SU-DHL-6 (cell line): Measurements from ENCODE around the gene ALK.

Experiments
- CTCF ChIP-seq: fragments of 200-600 bp; sonication (generic); IDR thresholded peaks from one replicate; pipeline ENCODE4 v1.5.1; 2017; ENCODE audit warnings: antibody characterized with exemption, mild to moderate bottlenecking, low read length, moderate library complexity; ENCODE audit not compliant: insufficient read depth, poor library complexity, severe bottlenecking
- EZH2phosphoT487 ChIP-seq: fragments of 200-600 bp; sonication (generic), shearing (Covaris generic); conservative IDR thresholded peaks from 2 replicates; pipeline ENCODE4 v1.6.1; 2018; ENCODE audit warnings: mild to moderate bottlenecking, antibody characterized with exemption, low read length, moderate library complexity, mixed read lengths

GRCh38 chr2:29218071-29218470, 703.3 kb downstream of the ALK start:
- no peak for TF ChIP-seq CTCF
- TF ChIP-seq EZH2phosphoT487: no peak
